Astrocyte (in vitro differentiated cells and primary cell): Measurements from ENCODE around the gene AK9. TPM values are rescaled to one million over a fixed set of nuclear protein-coding genes. Genes with fewer than 3 reads are reported as not detected.

Source experiments
- DNase-seq: peaks from one replicate; pipeline ENCODE4 v3.0.0-alpha.2; 2010; ENCODE audit warnings: low read depth
- FAIRE-seq: peaks from 2 replicates; lab custom pipeline; 2011; peaks lifted over from hg19 to GRCh38; lab: Jason Lieb, UNC
- H2AFZ ChIP-seq: 2 replicates; pipeline ENCODE4 v1.6.0; 2012; ENCODE audit warnings: low read depth, low read length, inconsistent platforms
- H3K27ac ChIP-seq: 2 replicates; pipeline ENCODE4 v1.5.1; 2011; ENCODE audit warnings: low read depth, low read length, inconsistent platforms
- H3K27me3 ChIP-seq: 2 replicates; pipeline ENCODE4 v1.6.0; 2011; ENCODE audit warnings: low read length, inconsistent platforms; ENCODE audit not compliant: insufficient read depth
- H3K36me3 ChIP-seq: 2 replicates; pipeline ENCODE4 v1.5.1; 2011; ENCODE audit warnings: low read length, inconsistent platforms; ENCODE audit not compliant: insufficient read depth
- H3K4me1 ChIP-seq: 2 replicates; pipeline ENCODE4 v1.5.1; 2011; ENCODE audit warnings: low read length, inconsistent platforms; ENCODE audit not compliant: insufficient read depth
- H3K4me2 ChIP-seq: 2 replicates; pipeline ENCODE4 v1.6.0; 2012; ENCODE audit warnings: low read length, inconsistent platforms
- H3K4me3 ChIP-seq: 2 replicates; pipeline ENCODE4 v1.5.1; 2011; ENCODE audit warnings: low read depth, mild to moderate bottlenecking, low read length, inconsistent platforms; ENCODE audit not compliant: insufficient read depth
- H3K79me2 ChIP-seq: 2 replicates; pipeline ENCODE4 v1.6.0; 2012; ENCODE audit warnings: mild to moderate bottlenecking, low read length, inconsistent platforms; ENCODE audit not compliant: insufficient read depth
- H3K9ac ChIP-seq: 2 replicates; pipeline ENCODE4 v1.6.0; 2012; ENCODE audit warnings: mild to moderate bottlenecking, low read length, inconsistent platforms
- H3K9me3 ChIP-seq: 2 replicates; pipeline ENCODE4 v1.5.1; 2012; ENCODE audit warnings: low read depth, mild to moderate bottlenecking, low read length, inconsistent platforms; ENCODE audit not compliant: insufficient read depth
- H4K20me1 ChIP-seq: 2 replicates; pipeline ENCODE4 v1.6.0; 2012; ENCODE audit warnings: low read length, inconsistent platforms; ENCODE audit not compliant: insufficient read depth
- H3K27ac Mint-ChIP-seq: one replicate; pipeline ENCODE4 v1.8.0; 2021; ENCODE audit warnings: mild to moderate bottlenecking, mixed read lengths; ENCODE audit not compliant: unreplicated experiment
- H3K27me3 Mint-ChIP-seq: one replicate; pipeline ENCODE4 v1.8.0; 2021; ENCODE audit warnings: low read depth, mixed read lengths; ENCODE audit not compliant: unreplicated experiment
- H3K36me3 Mint-ChIP-seq: one replicate; pipeline ENCODE4 v1.8.0; 2021; ENCODE audit warnings: low read depth, mixed read lengths; ENCODE audit not compliant: unreplicated experiment
- H3K4me1 Mint-ChIP-seq: one replicate; pipeline ENCODE4 v1.8.0; 2021; ENCODE audit warnings: low read depth, mixed read lengths; ENCODE audit not compliant: unreplicated experiment
- H3K4me3 Mint-ChIP-seq: one replicate; pipeline ENCODE4 v1.8.0; 2021; ENCODE audit warnings: mild to moderate bottlenecking, moderate library complexity, mixed read lengths; ENCODE audit not compliant: unreplicated experiment
- H3K9me3 Mint-ChIP-seq: one replicate; pipeline ENCODE4 v1.8.0; 2021; ENCODE audit warnings: mild to moderate bottlenecking, mixed read lengths; ENCODE audit not compliant: unreplicated experiment
- EZH2 ChIP-seq: IDR thresholded peaks from 2 replicates; pipeline ENCODE4 v1.6.1; 2012; ENCODE audit warnings: mild to moderate bottlenecking, low read length, inconsistent platforms; ENCODE audit not compliant: insufficient read depth
- total RNA-seq: library from RNA; stranded (reverse); gene quantifications from 2 replicates; pipeline ENCODE4 v1.2.1, GENCODE V29; 2021
- TF ChIP-seq, protein P1 (sequence below): IDR thresholded peaks from 2 replicates; pipeline ENCODE4 v1.5.1; 2011; ENCODE audit warnings: low read depth, mild to moderate bottlenecking, inconsistent platforms, low read length, moderate library complexity; ENCODE audit not compliant: insufficient read depth

Gene AK9
- total RNA-seq, 1 donor from 2014 or later = 3.4 TPM

DNA sequence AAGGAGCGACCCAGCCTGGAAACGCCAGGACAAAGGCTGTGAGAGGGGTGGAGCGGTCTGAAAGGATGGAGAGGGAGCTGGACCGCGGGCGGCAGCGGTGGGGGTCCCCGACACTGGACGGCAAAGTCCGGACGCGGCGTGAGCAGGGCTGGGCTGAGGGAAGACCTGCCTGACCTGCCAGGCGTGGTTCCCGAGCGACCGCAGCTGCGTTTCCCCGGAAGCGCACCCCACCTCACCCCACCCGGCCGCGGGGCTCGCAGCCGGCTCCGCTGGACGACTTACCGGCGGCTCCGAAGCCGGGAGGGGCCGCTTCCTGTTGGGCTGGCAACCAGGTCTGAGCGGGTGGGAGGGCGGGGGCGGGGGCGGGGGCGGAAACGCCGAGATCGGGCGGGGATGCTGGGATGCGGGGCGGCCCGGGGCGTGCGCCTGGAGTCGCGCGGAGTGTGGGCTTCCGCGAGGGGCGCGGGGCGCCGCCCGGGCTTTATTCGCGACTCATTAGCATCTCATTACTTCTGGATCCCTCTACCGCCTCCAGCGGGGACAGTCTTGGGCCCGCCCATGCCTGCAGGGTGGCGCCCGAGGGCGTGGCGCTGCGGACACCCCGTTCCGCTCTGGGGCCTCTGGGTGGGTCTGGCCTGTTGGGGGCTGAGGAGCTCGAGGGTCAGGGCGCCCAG lies 235.4 kb downstream of the AK9 start, which contains the start of gene MICAL1:
Gene MICAL1, minus strand, starts transcription at position 336 of the 674 bp plus-strand sequence. CDS start 1,576 bp downstream, outside the sequence.
- Mint-ChIP-seq H3K4me1 (peaks cover 6% of the 10 kb centered on the region), H3K27ac (no peak within 1 kb of the TSS), H3K36me3 (peaks cover 13% of the 10 kb centered on the region), H3K27me3 (no peaks in the 10 kb centered on the region), H3K9me3 (no peaks in the 10 kb centered on the region), H3K4me3 (peak within 1 kb of the TSS; percentile 95)
- Histone ChIP-seq H3K27me3 (no peaks in the 10 kb centered on the region), H4K20me1 (peaks cover 18% of the 10 kb centered on the region), H3K36me3 (peaks cover 6% of the 10 kb centered on the region), H3K4me1 (peaks cover 16% of the 10 kb centered on the region), H3K4me2 (peak within 1 kb of the TSS; percentile 95), H3K27ac (peak within 1 kb of the TSS; percentile 59), H3K9me3 (no peaks in the 10 kb centered on the region), H3K79me2 (peaks cover 23% of the 10 kb centered on the region), H3K4me3 (peak within 1 kb of the TSS; percentile 93), H3K9ac (peak within 1 kb of the TSS; percentile 88), H2AFZ (peak within 1 kb of the TSS; percentile 89)
- no peak for TF ChIP-seq EZH2
- TF ChIP-seq, protein P1, sequence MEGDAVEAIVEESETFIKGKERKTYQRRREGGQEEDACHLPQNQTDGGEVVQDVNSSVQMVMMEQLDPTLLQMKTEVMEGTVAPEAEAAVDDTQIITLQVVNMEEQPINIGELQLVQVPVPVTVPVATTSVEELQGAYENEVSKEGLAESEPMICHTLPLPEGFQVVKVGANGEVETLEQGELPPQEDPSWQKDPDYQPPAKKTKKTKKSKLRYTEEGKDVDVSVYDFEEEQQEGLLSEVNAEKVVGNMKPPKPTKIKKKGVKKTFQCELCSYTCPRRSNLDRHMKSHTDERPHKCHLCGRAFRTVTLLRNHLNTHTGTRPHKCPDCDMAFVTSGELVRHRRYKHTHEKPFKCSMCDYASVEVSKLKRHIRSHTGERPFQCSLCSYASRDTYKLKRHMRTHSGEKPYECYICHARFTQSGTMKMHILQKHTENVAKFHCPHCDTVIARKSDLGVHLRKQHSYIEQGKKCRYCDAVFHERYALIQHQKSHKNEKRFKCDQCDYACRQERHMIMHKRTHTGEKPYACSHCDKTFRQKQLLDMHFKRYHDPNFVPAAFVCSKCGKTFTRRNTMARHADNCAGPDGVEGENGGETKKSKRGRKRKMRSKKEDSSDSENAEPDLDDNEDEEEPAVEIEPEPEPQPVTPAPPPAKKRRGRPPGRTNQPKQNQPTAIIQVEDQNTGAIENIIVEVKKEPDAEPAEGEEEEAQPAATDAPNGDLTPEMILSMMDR = no peak
- FAIRE-seq (no peak), DNase-seq (peak; percentile 43)

GRCh38 chr6:109454496-109455436 lies 236.2 kb downstream of the AK9 start:
- Histone ChIP-seq H3K36me3 (peaks cover 6% of the 10 kb centered on the region), H3K4me2 (peak overlapping the region; percentile 95), H3K27me3 (no peaks in the 10 kb centered on the region), H3K9ac (peak overlapping the region; percentile 88), H4K20me1 (peaks cover 26% of the 10 kb centered on the region), H3K79me2 (peaks cover 23% of the 10 kb centered on the region), H3K9me3 (no peaks in the 10 kb centered on the region), H3K27ac (peak overlapping the region; percentile 59), H3K4me3 (peak overlapping the region; percentile 93), H3K4me1 (peaks cover 16% of the 10 kb centered on the region), H2AFZ (peak overlapping the region; percentile 89)
- Mint-ChIP-seq H3K4me1 (peaks cover 6% of the 10 kb centered on the region), H3K36me3 (peaks cover 13% of the 10 kb centered on the region), H3K27me3 (no peaks in the 10 kb centered on the region), H3K9me3 (no peaks in the 10 kb centered on the region), H3K27ac (no peak overlapping the region), H3K4me3 (peak overlapping the region; percentile 95)
- FAIRE-seq (no peak), DNase-seq (no peak)
- no peak for TF ChIP-seq EZH2
- TF ChIP-seq, protein P1 = no peak
